Colon (tissue), 2 donors: ENCODE results near the gene STAT5A.
"Not testable (repeated sequence)": the region's sequence is repeated elsewhere in the genome, so short reads cannot be mapped to it uniquely, and the experiment has no call there.

ENCODE experiments used
- FAIRE-seq: peaks from 2 replicates; lab custom pipeline; 2012; peaks lifted over from hg19 to GRCh38; lab: Jason Lieb, UNC
- donor health status: control.
- donor health status: control.

The STAT5A gene

DNA sequence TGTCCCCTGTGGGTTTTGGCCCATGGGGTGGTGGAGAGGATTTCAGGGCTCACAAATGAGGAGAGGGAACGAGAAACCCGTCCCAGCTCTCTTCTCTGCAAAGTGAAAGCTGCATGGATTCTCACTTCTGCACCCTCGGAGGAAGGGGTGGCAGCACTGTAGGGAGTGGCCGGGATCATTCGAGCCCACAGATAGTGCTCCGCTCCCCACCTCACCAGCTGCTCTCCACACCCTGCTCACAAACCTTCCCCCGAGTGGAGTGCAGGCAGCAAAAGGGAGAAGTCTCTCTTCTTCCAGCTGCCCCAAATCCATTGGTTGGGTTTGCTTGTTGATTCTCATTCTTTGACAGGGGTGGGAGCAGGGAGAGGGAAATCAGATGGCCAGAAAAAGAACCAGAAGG lies 20.1 kb downstream of the STAT5A start:
- no peak for FAIRE-seq

DNA sequence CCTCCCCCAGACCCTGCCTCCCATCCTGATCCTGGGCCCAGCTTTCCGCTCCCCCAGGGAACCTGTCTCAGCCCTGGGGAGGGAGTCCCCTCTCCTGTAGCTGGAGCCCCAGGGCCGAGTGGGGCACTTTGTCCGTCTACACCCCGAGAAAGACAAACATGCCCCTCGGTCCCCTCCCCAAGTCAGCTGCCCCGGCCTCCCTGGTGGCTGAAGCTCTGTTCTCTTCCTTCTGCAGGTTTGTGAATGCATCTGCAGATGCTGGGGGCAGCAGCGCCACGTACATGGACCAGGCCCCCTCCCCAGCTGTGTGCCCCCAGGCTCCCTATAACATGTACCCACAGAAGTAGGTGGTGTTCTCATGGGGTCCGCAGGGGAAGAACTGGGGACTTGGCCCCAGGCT lies 20.8 kb downstream of the STAT5A start:
- no peak for FAIRE-seq

DNA sequence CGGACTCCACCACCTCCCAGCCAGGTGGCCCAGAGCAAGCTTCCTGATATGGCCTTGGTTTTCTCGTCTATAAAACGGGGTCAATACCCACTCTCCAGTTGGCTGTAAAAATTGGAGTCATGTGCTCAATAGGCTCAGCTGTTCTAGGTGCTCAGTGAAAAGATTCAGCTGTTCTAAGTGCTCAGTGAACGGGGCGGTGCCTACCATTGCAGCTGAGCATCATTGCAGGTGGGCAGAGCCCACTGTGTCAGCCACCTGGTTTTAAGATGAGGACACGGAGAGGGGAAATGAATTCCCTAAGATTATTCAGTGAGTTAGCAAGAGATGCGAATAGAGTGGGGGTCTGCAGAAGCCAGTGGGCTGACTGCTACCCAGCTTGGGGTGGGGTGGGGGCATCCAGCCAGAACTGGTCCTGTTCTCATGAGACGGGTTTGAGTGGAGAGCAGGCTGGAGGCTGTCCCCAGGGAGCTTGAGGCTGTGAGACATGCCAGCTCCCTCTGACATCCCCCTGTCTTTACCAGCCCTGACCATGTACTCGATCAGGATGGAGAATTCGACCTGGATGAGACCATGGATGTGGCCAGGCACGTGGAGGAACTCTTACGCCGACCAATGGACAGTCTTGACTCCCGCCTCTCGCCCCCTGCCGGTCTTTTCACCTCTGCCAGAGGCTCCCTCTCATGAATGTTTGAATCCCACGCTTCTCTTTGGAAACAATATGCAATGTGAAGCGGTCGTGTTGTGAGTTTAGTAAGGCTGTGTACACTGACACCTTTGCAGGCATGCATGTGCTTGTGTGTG lies 21.9 kb downstream of the STAT5A start:
- FAIRE-seq, result no peak

DNA sequence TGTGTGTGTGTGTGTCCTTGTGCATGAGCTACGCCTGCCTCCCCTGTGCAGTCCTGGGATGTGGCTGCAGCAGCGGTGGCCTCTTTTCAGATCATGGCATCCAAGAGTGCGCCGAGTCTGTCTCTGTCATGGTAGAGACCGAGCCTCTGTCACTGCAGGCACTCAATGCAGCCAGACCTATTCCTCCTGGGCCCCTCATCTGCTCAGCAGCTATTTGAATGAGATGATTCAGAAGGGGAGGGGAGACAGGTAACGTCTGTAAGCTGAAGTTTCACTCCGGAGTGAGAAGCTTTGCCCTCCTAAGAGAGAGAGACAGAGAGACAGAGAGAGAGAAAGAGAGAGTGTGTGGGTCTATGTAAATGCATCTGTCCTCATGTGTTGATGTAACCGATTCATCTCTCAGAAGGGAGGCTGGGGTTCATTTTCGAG lies 22.5 kb downstream of the STAT5A start:
- no peak for FAIRE-seq

DNA sequence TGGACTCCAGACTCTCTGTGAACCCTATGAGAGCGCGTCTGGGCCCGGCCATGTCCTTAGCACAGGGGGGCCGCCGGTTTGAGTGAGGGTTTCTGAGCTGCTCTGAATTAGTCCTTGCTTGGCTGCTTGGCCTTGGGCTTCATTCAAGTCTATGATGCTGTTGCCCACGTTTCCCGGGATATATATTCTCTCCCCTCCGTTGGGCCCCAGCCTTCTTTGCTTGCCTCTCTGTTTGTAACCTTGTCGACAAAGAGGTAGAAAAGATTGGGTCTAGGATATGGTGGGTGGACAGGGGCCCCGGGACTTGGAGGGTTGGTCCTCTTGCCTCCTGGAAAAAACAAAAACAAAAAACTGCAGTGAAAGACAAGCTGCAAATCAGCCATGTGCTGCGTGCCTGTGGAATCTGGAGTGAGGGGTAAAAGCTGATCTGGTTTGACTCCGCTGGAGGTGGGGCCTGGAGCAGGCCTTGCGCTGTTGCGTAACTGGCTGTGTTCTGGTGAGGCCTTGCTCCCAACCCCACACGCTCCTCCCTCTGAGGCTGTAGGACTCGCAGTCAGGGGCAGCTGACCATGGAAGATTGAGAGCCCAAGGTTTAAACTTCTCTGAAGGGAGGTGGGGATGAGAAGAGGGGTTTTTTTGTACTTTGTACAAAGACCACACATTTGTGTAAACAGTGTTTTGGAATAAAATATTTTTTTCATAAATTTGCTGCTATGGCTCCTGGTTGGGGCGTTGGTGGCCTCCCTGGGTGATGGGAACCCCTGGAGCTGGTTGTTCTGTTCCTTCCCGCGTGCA lies 23.1 kb downstream of the STAT5A start:
- FAIRE-seq, result no peak

DNA sequence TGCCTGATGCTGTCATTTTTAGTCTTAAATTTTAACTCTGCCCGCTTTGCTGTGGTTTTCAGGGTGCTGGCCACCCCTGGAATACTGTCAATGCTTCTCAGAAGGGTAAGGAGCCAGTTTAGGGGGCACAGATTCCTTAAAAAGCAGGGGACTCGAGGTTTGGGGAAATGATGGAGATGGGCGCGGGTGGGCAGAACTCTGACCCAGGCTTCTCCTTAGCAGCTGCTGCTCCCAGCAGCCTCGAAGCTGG lies 23.7 kb downstream of the STAT5A start:
- no peak for FAIRE-seq

DNA sequence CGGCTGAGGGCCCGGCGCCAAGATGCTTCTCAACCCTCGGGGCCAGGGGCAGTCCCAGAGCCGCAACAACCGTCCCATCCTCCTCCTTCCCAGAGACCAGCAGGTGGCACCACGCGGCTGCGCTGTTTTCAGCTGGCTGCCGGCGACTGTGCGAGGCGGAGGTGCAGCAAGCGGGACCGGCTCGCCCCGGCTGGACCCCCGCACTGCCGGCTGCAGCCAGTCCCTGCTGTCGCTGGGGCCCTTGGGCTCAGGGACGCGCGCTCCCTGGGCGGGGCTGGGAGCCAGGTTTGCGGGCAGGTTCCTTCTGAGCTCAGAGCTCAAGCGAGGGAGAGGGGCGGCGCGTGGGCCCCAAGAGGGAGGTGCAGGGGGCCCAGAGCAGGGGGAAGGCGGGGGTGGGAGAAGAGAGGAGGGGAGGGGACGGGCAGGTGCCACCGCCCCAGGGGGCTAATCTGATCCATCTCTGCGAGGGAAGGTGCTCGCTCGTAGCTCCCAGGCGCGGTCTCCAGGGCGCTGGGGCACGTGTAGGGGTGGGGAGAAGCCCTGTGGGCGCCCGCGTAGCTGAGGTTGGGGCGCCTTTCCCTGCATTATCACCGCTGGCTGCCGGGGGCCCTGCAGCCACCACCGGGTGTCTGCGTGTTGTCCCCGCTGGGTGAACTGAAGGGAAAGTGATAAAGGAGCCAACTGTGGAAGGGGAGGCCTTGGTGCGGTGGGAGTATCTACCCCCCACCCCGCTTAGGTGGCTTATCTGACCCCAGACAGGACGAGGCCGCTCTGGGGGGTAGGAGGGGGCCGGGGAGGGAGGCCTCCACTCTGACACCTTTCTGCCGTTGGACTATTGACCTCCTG lies 24.2 kb downstream of the STAT5A start:
- FAIRE-seq, result no peak

DNA sequence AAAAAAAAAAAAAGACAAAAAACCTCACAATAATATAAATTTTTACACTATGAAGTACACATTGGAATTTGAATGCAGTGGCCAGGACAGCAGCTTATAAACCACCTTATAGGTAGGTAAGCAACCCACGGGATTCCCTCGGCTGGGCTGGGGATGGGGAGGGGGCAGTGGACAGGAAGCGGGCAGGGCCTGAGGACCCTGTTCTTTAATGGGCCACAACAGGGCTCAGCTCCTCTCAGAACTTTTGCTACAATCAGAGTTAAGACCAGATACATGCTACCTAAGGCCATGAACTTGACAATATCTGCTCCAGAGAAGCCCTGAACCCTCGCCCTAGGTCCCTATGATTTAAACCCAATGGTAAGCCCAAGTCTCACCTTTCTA lies 25.1 kb downstream of the STAT5A start:
- FAIRE-seq, result no peak

DNA sequence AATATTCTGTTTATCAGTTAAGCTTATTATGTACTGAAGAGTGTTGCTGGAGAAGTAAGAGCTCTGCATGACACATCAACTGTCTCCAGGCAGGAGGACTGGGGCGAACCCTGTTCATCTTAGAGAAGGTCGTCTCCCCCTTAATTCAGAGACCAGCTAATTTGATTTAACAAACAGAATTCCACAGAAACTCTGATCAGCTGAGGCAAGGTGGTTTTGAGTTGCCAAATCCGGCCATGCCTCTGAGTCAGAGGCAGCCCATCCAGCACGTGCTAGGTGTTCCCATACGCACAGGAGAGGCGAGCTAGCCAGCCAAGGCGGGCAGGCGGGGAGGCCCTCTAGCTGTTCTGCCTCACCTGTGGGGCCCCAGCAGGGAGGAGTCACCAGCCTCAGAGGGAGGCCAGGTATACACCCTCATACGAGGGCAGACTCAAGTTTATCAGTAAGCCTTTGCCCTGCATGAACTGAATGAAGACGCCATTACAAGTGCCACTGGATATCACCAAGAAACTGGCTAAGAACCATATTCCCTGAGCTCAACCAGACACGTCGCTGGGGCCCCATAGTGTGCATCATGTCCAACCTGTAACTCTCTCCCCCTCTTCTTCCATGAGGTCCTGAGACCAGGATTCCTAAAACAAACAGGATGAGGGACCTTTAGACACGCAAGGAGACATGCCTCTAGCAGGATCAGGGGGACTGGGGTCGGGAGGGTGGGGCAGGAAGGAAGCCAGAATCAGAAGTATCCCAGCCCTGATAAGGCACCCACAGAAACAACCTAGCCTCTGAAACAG lies 25.7 kb downstream of the STAT5A start:
- no peak for FAIRE-seq

DNA sequence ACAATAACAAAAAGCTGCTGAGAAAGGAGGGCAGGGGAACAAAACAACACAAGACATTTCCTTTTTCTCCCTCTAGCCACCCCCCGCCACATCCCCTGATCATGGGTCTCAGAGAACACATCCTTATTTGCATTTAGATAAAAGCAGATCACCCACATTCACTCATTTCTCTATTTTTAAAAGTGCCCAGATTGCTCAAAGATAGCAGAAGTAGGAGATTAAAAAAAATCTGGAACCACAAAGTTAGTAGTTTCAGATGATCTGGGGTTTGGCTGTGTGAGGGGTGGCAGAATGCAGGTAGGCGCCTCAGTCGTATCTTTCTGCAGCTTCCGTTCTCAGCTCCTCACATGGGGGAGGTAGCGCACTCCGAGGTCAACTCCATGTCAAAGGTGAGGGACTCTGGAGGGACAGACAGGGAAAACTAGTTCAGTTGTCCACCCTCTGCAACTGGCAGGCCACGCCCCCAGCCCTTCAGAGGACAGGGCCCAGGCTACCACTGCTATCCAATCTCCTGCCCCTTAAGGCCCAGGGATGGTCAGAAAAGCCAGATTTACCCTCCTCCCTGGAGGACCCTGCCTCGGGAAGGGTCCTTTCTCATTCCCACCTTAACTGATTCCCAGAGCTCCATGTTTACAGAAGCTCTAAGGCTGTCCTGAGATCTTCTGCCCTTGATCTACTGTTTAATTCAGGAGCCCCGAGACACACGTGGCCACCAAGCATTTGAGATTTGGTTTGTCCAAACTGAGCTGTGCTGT lies 27.3 kb downstream of the STAT5A start:
- FAIRE-seq, result no peak

DNA sequence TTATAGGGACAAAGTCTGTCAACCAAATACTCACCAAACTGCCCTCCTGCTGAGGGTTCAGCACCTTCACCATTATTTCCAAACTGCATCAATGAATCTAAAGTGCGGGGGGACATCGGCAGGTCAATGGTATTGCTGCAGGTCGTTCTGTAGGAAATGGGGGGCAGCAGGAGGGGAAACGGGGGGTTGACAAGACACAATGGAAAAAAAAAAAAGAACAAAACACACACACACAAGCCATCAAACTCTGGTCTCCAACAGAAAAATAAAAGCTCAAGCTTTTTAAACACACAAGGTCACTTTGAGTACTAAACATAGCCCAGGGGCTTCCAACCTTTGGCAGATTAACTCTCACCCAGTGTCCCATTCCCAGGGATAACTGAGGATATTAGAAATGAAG lies 28.5 kb downstream of the STAT5A start:
- FAIRE-seq, result no peak

DNA sequence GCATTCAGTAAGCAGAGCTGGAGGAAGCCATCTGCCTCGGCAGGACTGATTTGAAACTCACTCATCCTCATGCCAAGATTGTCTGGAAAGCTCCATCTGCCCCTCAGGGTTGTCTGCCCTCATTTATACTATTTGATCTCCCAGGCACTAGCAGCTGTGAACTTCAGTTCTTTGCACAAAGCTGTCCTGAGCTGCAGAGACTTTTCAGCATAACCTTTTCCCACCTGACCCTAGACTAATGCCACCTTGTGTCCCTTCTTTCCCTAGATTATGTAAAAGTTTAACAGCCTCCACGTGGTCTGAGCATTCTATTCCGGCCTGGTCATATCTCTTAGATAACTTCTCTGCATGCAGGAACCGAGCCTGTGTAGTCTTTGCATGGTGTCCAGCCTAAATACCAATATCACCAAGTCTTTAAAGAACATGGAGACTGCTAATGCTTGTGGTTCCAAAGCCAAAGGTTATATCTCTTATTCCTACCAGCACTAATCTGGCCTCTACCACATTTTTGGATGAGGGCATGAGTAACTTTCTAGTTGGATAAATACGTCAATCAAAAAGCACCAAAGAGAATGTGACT lies 29.1 kb downstream of the STAT5A start:
- FAIRE-seq, result no peak

DNA sequence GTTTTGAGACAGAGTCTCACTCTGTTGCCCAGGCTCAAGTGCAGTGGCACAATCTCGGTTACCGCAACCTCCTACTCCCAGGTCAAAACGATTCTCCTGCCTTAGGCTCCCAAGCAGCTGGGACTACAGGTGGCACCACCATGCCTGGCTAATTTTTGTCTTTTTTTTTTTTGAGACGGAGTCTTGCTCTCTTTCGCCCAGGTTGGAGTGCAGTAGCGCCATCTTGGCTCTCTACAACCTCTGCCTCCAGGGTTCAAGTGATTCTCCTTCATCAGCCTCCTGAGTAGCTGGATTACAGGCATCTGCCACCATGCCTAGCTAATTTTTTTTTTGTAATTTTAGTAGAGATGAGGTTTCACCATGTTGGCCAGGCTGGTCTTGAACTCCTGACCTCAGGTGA lies 29.7 kb downstream of the STAT5A start:
- FAIRE-seq, result not testable (repeated sequence)

DNA sequence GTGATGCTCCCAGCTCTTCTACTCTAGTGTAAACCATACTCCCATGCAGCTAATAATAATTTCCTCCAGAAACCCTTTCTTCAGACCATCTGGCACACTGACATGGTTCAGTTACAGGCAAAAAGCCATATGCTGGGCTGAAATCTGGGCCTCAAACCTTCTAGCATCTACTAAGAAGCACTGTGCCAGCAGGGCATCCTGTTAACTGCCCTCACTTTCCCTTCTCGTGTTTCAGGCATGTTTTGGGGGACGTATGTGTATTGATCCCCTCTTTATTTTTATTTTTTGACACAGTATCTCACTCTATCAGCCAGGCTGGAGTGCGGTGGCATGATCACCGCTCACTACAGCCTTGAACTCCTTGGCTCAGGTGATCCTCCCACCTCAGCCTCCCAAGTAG lies 33.3 kb downstream of the STAT5A start:
- no peak for FAIRE-seq

DNA sequence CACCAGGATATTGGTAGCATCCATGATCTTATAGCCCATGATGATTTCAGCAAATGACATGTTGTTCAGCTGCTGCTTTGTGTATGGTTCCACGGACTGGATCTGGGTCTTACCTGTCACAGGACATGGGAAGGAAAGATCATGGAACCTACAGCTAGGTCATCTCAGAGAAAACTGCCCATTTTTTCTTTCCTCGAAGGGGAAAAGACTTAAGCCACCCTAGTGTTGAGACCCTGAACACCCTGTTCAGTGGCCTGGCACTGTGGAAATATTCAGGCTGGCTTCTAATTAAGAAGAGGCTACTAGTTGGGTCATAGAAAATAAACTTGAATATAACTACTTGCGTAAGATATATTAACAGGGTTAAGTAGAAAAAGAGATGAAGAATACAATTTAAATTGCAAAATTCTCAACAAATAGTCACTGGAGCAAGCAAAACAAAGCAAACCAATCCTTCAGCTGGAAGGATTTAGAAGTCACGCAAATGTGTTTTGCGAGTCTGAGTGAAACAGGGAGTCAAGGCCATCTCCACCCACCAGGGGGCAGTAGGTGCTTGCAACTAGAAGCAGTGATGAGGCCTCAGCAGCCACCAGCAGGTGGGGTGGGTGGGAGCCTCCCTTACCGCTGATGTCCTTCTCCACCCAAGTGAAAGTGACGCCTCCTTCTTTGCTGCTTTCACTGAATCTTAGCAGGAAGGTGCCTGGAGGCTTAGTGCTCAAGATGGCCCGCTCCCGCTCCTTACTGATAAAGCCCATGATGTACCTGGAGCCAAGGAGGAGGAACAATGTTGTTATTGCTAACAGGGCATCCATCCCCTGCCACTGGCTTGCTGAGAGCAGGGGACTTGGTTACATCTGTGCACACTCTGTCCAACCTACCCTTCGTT lies 34.3 kb downstream of the STAT5A start:
- FAIRE-seq, result no peak

DNA sequence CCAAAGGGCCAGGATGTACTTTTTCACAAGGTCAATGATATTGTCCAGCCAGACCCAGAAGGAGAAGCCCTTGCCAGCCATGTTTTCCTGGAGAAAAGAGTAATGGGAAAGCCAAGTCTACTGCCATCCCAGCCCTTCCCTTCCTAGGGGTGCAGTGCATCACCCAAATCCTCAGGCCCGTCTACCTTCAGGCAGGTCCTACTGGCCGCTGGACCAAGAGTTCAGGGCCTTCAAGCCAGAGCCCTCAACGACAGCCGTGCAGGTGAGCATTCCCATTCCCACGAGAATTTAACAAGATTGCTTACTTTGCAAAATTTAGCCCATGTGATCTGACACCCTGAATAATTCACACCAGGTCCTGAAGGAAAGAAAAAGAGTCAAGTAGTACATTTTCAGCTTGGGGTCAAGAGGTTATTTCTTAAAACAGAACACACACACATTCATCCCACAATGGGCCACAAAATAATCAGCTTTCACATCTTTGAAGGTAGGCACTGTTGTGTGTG lies 35.0 kb downstream of the STAT5A start:
- no peak for FAIRE-seq

DNA sequence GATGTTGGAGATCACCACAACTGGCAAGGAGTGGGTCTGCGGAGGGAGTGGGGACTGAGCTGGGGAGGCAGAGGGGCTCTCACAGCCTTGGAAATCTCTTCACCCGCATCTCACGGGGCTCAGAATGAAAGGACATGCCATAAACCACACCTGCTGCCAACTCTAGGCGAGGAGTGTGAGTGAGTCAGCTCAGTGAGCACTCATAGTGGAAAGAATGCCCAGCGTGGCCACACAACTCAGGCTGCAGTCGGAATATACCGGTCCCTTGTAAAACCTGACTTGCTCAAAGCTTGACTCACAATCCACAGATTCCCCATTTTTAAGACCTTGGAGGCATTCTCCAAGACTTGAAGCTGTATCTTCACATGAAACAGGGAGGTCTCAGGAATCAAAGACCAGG lies 36.7 kb downstream of the STAT5A start:
- FAIRE-seq, result no peak

DNA sequence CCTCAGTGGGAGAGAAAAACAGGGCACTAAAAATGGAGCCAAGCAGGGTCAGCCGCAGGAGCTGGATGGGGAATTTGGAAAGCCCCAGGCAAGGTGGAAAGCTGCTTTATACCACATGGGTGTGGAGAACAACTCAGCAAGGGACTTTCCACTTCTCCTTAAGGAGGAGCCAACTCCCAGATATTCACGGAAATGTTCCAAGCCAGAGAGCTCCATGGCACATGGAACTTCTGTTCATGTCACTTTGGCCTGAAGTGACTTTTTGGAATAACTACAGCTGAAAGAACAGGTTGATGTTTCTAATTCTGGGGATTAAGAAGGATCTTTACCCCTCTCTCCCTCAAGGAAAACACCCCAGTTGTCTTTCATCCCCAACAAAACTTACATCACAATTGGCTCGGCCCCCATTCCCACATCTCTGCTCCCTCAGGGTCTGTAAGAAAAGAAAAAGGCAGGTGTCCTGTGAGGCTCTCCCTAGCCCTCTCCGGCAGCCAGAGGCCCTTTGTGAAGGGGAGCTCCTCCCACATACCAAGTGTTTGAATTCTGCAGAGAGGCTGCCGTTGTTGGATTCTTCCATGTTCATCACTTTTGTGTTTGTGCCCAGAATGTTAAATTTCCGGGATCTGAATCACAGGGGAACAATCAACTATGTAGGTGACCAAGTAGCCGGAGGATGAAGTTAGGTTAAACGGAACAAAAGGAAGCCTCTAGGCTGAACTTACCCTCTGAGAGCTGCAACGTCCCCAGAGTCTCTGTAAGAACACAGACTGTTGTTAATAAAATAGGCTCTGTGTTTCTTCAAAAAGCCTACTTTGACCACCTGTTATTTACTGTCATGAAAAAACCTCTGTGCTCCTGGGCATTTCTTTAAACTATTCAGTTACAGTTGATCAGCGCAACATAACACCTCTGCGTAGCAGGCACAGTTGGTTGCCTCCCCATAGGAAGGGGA lies 41.0 kb downstream of the STAT5A start:
- FAIRE-seq, result no peak

DNA sequence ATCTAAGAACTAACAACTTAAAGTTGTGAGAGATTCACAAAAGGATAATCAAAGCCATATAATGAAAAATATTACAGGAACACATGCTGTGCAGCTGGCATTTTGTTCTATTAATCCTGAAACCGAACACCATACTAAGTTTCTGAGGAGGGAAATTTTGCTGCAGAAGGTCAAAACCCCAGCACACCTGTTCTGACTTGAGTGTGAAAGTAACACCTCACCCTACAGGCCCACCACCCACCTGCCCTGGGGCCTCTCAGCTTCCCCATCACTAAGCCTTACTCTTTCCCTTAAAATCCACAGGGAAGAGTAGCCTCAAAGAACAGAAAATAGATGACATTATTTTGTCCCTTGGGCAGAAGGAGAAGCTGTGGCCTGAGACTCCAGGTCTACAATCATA lies 44.8 kb downstream of the STAT5A start:
- no peak for FAIRE-seq
